ENCODE data around the gene MYBPH. TPM values are rescaled to one million over a fixed set of nuclear protein-coding genes. Genes with fewer than 3 reads are reported as not detected.

MYBPH gene
- total and polyA plus RNA-seq, 10 of the 15 experiments (the other 5 are each of a cell fraction or from before 2014, with no cell fraction given) = 0.06 to 0.10 TPM; not detected in 8

DNA sequence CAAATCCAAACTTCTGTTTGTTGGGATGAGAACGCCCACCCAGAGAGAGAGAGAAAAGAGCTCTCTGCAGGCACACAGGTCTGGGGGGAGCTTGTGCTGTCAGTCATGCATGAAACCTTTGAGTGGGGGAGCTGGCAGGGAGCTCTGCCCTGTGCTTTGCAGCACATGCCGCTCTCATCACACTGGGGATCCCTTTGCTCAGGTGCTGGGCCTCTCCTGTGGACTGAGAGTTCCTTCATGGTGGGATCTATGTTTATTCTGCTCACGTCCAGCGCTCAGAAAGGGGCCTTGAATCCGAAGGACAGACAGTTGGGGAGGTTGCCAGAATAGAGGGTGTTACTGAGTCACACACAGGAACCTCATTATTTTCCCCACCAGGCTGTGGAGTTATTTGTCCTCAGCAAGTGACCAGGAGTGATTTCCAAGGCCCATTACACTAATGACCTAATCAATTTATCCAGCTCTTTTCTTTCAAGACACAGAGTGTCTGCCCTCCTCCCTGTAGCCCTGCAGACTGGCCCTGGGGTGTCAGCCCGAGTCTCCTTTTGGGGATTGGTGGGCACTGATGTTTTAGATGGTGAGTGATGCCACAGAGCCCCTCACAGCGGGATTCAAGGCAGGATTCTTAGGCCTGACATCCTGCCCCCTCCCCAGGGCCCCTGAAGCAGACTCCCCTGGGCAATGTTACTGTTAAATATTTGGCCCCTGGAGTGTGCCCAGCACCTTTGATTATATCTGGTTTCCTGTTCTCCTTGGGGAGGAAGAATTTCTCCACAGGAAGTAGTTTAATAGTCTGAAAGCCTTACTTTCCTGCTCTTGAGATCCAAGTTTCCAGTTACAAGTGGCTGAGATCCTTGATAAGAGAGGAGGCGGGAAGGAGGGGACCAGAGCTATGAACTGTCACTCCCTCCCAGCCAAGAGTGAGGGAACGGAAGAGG lies 22.3 kb downstream of the MYBPH start:
- no peak for FAIRE-seq
- CTCF ChIA-PET = interaction anchor here (0.9 to 1.0 kb wide), 2 partner anchors 13 to 63 kb away, joined by 3 read pairs; no protein-coding TSS in a partner anchor
- WGBS (ENCODE audit: insufficient coverage, insufficient replicate concordance, low lambda C conversion rate, missing lambda C conversion rate) = 10% methylated on average over 9 of the region's 9 CpGs
- TF ChIP-seq EZH2 (IDR thresholded peaks at IDR 0.05; ENCODE audit: borderline replicate concordance, control insufficient read depth, low read depth, low read length) = no peak
- TF ChIP-seq RFX5 (IDR thresholded peaks at IDR 0.05; ENCODE audit: low read depth, low read length) = no peak
- no peak for TF ChIP-seq CHD2 (IDR thresholded peaks at IDR 0.05; ENCODE audit: borderline replicate concordance, low read depth, low read length)
- no peak for TF ChIP-seq CBX5 (IDR thresholded peaks at IDR 0.05; ENCODE audit: low read depth)
- no peak for TF ChIP-seq RELA (IDR thresholded peaks at IDR 0.05; ENCODE audit: borderline replicate concordance, partially characterized antibody)
- no peak for TF ChIP-seq ZNF687 (IDR thresholded peaks at IDR 0.05)
- TF ChIP-seq POLR2AphosphoS2 (IDR thresholded peaks at IDR 0.05; ENCODE audit: low read depth, low read length) = no peak
- no peak for TF ChIP-seq SPI1 (IDR thresholded peaks at IDR 0.05; ENCODE audit: borderline replicate concordance, insufficient read depth, low read depth, low read length)
- TF ChIP-seq TCF7 (IDR thresholded peaks at IDR 0.05; ENCODE audit: borderline replicate concordance) = no peak
- TF ChIP-seq, protein P1, sequence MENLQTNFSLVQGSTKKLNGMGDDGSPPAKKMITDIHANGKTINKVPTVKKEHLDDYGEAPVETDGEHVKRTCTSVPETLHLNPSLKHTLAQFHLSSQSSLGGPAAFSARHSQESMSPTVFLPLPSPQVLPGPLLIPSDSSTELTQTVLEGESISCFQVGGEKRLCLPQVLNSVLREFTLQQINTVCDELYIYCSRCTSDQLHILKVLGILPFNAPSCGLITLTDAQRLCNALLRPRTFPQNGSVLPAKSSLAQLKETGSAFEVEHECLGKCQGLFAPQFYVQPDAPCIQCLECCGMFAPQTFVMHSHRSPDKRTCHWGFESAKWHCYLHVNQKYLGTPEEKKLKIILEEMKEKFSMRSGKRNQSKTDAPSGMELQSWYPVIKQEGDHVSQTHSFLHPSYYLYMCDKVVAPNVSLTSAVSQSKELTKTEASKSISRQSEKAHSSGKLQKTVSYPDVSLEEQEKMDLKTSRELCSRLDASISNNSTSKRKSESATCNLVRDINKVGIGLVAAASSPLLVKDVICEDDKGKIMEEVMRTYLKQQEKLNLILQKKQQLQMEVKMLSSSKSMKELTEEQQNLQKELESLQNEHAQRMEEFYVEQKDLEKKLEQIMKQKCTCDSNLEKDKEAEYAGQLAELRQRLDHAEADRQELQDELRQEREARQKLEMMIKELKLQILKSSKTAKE (IDR thresholded peaks at IDR 0.05; ENCODE audit: low read depth, poor library complexity, severe bottlenecking) = no peak
- no peak for TF ChIP-seq TBL1XR1 (IDR thresholded peaks at IDR 0.05; ENCODE audit: low read depth, low read length)
- TF ChIP-seq BRCA1 (IDR thresholded peaks at IDR 0.05; ENCODE audit: low read depth, low read length) = no peak
- no peak for TF ChIP-seq NFXL1 (IDR thresholded peaks at IDR 0.05; ENCODE audit: borderline replicate concordance)

More for the DNA sequence above, 22.3 kb downstream of the MYBPH start:
- Histone ChIP-seq H2AFZ (ENCODE audit: control insufficient read depth, low read depth, low read length) (no peak overlapping the region), H4K20me1 (ENCODE audit: control insufficient read depth, insufficient read depth) (no peaks in the 10 kb centered on the region), H3K36me3 (ENCODE audit: control insufficient read depth in 2 of 2, insufficient read depth in 2 of 2, low read length in 1 of 2) (no peaks in the 10 kb centered on the region), H3K4me1 (ENCODE audit: control insufficient read depth, insufficient read depth, low read length) (no peaks in the 10 kb centered on the region), H3K4me2 (ENCODE audit: control insufficient read depth, insufficient read depth) (no peak overlapping the region), H3K79me2 (ENCODE audit: control insufficient read depth, insufficient read depth, low read length) (no peaks in the 10 kb centered on the region), H3K27me3 (replicated peaks in 1 of 2; ENCODE audit: control insufficient read depth in 2 of 2, insufficient read depth in 2 of 2, low read length in 1 of 2) (peaks cover 0 to 3% of the 10 kb centered on the region in 2 experiments; a peak in 2 of 4 replicates), H3K27ac (ENCODE audit: control insufficient read depth, insufficient read depth) (no peak overlapping the region), H3K9ac (ENCODE audit: control insufficient read depth, insufficient read depth, low read length) (no peak overlapping the region), H3K4me3 (no peak overlapping the region), H3K9me3 (replicated peaks; ENCODE audit: control insufficient read depth, insufficient read depth, low read length) (no peaks in the 10 kb centered on the region)
- in situ Hi-C loops (cut with MboI) (no loop called here), intact Hi-C loops (cut with micrococcal nuclease; ENCODE audit: unreplicated experiment) (no loop called here)
- ATAC-seq (no peak), DNase-seq (ENCODE audit: low read depth, low spot score) (no peak)
- POLR2A ChIA-PET = interaction anchor here (0.5 kb wide), 1 partner anchor 178 kb away, joined by 3 read pairs; no protein-coding TSS in a partner anchor
- SMC1A ChIA-PET (ENCODE audit: uncharacterized antibody, unreplicated experiment) = no interaction called here
- no TSS peak for BruUV-seq (replicated peaks)
- RAD21 ChIA-PET (ENCODE audit: unreplicated experiment) = no interaction called here
